ENCODE results near the gene MACROD1. TPM values are rescaled to one million over a fixed set of nuclear protein-coding genes. Genes with fewer than 3 reads are reported as not detected.

Gene MACROD1
- total RNA-seq, 1 experiment from 2014 or later = 2.9 TPM

DNA sequence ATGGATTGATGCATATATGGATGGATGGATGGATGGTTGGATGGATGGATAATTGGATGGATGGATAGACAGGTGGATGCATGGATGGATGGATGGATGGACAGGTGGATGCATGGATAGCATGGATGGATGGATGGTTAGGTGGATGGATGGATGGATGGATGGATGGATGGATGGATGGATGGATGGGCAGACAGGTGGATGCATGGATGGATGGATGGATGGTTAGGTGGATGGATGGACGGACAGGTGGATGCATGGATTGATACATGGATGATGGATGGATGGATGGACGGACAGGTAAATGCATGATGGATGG, 52.5 kb downstream of the MACROD1 start:
- DNase-seq (ENCODE audit: low spot score) = no peak

DNA sequence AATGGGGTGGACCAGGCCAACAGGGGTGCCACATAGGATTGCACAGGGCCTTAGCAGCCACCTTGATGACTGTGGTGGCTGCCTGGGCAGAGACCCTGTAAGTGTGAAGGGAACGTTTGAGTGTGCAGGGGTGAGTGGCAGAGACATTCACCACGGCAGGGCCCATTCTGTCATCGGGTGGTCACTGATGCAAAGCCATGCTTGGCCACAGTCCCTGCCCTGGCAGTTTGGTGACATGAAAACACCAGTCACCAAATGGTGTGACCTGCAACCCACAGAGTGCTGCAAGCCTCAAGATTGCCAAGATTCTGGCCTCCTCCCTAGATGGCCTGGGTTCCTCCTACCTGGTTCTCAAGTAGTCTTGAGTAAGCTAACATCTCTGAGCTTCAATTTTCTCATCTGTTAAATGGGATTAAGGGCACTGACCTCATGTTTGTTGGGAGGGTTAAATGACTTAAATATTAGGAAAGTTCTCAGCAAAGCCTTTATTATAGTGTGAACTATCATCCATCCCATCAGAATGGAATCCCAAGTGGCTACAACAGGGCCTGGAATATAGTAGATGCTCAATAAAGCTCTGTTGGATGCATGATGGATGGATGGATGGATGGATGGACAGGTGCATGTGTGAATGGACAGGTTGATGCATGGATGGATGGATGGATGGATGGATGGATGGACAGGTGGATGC, 53.0 kb downstream of the MACROD1 start:
- DNase-seq (ENCODE audit: low spot score) = no peak

DNA sequence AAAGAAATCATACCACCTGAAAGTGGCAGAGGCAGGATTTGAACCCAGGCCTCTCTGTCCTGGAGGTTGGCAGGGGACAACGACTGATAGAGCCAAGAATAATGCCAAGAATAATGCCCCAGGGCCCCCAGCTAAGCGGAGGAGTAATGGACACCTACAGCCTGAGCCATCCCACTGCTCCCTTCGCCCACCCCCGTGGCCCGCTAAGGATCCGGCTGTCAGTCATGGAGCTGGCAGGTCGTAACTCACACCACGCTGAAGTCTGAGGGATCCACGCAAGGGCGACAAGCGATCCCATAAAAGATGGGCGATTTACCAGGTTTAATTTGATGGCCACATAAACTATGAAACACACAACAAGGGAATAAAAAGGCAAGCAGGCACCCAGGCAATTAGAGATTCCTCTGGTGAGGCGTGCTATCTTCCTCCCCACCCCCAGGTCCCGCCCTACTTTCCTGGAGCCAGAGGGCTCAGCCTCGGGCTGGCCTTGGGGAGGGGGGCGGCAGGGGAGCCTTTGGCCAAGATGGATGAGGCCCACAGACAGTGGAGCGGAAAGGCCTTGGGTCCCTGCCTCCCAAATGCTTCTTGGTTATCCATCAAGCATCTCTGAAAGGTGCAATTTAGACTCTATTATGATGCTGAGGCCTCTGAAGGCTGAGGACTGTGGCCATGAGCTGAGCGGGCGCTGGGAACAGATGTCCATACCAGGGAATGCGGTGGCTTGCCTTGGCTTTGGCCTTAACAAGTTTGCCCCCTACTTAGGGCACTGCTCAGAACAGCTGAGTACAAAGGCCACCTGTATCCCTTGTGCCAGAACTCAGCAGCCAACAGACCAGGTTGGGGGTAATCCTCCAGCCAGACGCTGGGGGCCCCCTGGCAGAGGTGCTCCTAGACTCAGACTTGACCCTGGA, 55.2 kb downstream of the MACROD1 start:
- no peak for DNase-seq (ENCODE audit: low spot score)

- DNase-seq (ENCODE audit: low spot score) = no peak
Measured at GRCh38 chr11:64109332-64109731, 56.6 kb downstream of the MACROD1 start.

GRCh38 chr11:64107303-64107702, 58.6 kb downstream of the MACROD1 start:
- no peak for DNase-seq (ENCODE audit: low spot score)

DNA sequence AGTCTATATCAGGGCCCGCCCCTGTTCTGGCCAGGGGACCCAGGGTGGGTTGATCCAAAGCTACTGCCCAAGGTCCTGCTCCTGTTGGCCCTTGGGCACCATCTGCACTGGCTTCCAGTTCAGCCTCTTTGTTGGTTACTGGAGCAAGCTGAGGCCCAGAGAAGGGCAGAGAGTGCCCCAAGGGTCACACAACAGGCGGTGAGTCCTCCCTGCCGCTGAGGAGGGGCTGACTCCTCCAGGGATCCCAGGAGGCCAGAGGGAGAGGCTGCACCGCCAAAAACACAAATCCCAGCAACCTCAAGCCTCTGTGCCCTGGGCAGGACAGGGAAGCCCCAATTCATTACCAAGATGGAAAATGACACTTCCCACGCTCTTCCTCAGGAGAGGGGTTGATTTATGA, 61.3 kb downstream of the MACROD1 start:
- DNase-seq (ENCODE audit: low spot score) = no peak

DNA sequence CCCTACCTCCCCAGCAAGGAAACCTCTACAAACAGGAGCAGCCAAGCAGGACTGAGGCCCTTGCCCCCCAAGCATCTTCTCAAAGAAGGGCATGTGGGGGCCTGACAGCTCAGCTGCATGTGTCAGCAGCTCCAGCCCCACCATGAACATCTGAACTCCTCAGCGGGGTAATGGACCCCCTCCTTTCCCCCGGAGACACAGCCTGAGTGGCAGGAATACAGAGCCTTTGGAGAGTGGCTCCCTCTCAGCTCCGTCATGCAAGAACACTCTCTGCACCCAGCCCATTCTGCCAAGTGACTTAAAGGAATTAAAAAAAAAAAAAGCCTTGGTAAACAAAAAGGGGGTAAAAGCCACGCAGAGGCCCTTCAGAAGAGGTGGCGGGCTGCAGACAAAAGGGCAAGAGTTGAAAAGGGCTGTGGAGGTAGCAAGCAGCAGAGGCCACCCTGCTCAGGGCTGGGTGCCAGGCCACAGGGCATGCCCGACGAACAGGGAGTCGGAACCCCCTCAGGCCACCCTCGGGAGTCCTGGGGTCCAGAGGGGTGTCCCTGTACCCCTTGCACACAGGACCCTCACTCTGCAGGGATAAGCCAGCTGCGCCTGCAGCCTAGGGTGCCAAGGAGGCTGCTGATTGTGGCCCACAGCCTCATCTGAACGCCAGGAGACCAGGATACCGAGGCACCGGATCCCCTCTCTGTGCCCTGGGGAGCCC, 62.5 kb downstream of the MACROD1 start:
- DNase-seq (ENCODE audit: low spot score) = no peak

DNA sequence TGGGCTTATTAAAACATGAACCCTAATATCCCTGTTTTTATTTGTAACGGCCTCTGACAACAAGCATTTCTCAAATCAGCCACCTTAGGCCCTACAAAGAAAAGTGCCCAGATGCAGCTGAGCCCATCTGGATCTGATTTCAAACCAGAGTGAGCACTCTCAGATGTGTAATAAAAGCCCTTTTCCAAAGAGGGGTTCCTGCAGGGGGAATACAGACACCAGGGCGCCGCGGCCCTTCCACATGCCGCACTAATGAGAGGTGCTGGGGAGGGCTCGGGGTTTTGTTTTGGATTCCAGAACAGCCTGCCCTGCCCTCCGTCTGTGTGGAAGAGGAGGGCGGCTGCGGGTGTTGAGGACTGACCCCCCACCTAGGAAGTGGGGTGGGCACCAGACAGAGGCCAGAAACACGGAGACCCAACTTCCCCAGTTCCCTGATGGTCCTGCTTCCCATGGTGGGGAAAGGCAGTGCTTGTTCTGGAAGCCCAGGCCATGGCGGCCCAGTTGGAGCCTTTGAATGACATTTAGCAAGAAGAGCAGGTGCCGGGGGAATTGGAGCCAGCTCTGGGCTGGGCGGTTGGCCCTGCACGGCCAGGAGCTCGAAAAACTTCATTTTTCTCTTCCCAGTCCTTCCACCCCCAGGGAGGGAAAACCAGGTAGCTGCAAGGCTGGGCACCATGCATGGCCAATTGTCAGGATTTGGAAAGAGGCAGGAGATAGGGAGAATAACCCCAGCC, 63.7 kb downstream of the MACROD1 start:
- no peak for DNase-seq (ENCODE audit: low spot score)

- no peak for DNase-seq (ENCODE audit: low spot score)
Measured at GRCh38 chr11:64101461-64101860, 64.5 kb downstream of the MACROD1 start.

- DNase-seq (ENCODE audit: low spot score) = no peak
Measured at GRCh38 chr11:64100782-64101353, 65.0 kb downstream of the MACROD1 start.

DNA sequence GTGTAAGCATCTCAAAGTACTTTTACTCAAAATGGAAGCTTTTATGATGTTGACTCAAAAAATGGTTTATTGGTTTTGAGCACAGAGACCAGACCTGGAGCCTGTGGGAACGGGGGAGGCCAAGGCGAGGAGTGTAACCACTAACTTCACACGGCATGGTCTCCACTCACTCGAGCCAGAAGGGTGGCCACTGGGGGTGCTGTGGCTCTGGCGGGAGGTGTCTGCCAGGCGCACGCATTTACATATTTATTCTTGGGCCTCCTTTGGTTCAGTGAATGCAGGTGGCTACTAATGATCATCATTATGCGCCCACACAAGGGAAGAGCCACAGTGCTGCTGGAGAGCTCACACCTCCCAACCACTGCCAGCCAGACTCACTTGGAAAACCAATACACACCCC, 65.6 kb downstream of the MACROD1 start:
- DNase-seq (ENCODE audit: low spot score) = no peak

DNA sequence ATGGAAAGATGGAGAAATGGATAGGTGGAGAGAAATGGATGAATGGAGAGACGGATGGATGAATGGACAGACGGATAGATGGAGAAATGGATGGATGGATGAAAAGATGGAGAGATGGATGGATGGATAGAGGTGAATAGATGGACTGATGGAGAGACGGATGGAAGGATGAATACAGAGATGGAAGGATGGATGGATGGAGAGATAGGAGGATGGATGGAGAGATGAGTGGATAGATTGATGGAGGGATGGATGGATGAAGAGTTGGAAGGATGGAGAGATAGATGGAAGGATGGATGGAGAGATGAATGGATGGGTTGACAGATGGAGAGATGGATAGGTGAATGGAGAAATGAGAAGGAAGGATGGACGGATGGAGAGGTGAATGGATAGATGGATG, 66.5 kb downstream of the MACROD1 start:
- DNase-seq (ENCODE audit: low spot score) = no peak

GRCh38 chr11:64098318-64098831, 67.5 kb downstream of the MACROD1 start:
- DNase-seq (ENCODE audit: low spot score) = no peak

DNA sequence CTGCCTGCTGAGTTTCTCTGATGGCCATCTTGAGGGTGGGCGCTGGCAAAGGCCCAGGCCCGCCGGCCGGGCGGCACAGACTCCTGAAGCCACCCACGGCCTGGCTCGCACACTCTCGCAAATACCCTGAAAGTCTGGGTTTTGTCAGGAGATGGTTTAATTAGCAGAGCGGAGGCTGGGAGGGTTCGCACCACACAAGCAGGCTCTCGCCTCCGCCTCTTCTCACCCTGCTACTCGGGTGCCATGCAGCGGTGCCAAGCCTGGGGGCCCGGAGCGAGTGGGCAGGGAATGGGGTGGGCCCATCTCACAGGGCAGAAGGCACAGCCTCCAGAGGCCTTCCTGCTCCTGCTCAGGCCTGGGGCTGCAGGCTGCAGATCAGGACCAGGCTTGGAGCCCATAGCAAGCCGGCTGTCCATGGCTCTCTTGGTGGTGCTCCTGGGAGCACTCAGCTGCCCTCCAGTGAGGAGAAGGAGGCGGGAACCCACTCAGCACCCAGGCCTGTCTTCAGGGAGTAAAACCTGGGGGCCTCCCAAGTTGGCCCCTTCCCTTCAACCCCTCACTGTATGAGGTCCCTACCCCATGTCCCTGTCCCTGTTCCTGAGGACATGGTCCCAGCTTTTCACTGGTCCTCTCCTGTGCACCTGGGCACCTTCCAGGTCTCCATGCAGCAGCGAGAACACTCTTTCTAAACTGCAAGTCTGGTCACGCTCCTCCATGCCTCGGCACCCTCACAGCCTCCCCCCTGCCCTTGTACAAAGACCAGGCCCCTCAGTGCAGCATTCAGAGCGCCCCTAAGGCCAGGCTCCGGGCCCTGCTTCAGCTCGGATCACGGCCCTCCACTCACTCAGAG, 68.2 kb downstream of the MACROD1 start:
- DNase-seq (ENCODE audit: low spot score) = no peak

GRCh38 chr11:64096835-64097234, 69.1 kb downstream of the MACROD1 start:
- DNase-seq (ENCODE audit: low spot score) = no peak

- DNase-seq (ENCODE audit: low spot score) = no peak
Measured at GRCh38 chr11:64095949-64096348, 70.0 kb downstream of the MACROD1 start.

- DNase-seq (ENCODE audit: low spot score) = no peak
Measured at GRCh38 chr11:64095273-64095817, 70.6 kb downstream of the MACROD1 start.

GRCh38 chr11:64094463-64095260, 71.3 kb downstream of the MACROD1 start:
- DNase-seq (ENCODE audit: low spot score) = peak; percentile 92
